Activated B cell treated with CpG ODN at 0.5 μM for 24 hours (primary cell): ENCODE measurements around the gene SIPA1L3. TPM values are rescaled to one million over a fixed set of nuclear protein-coding genes. Genes with fewer than 3 reads are reported as not detected.

Experiments used
- ATAC-seq: fragments of 200-7000 bp; cut with Tn5 transposase; one replicate; pipeline ENCODE4 v1.10.0; 2021; ENCODE audit warnings: low read depth, mild to moderate bottlenecking, moderate library complexity
- CTCF ChIA-PET: fragments of 350-600 bp; sonication (Branson Sonifier 250); formaldehyde crosslinking; loops from one replicate; lab custom pipeline; 2021; ENCODE audit warnings: antibody characterized with exemption; lab: Charles Lee
- POLR2A ChIA-PET: fragments of 350-600 bp; sonication (Branson Sonifier 250); formaldehyde crosslinking; loops from one replicate; lab custom pipeline; 2021; ENCODE audit warnings: antibody characterized with exemption; lab: Charles Lee
- DNase-seq: peaks from one replicate; pipeline ENCODE4 v3.0.0; 2022
- H3K27ac Mint-ChIP-seq: one replicate; pipeline ENCODE4 v1.8.0; 2020; ENCODE audit warnings: mixed read lengths
- H3K27me3 Mint-ChIP-seq: one replicate; pipeline ENCODE4 v1.8.0; 2021; ENCODE audit warnings: mixed read lengths
- H3K36me3 Mint-ChIP-seq: one replicate; pipeline ENCODE4 v1.8.0; 2021; ENCODE audit warnings: low read depth, mixed read lengths
- H3K4me1 Mint-ChIP-seq: one replicate; pipeline ENCODE4 v1.8.0; 2021; ENCODE audit warnings: mixed read lengths
- H3K4me3 Mint-ChIP-seq: one replicate; pipeline ENCODE4 v1.8.0; 2020; ENCODE audit warnings: mild to moderate bottlenecking, mixed read lengths
- H3K9me3 Mint-ChIP-seq: one replicate; pipeline ENCODE4 v1.8.0; 2020; ENCODE audit warnings: mixed read lengths
- CTCF ChIP-seq: fragments of 200-600 bp; IDR thresholded peaks from one replicate; pipeline ENCODE4 v1.8.0; 2022; ENCODE audit warnings: antibody characterized with exemption, mild to moderate bottlenecking
- intact Hi-C: fragments of 100-400 bp; cut with micrococcal nuclease; formaldehyde crosslinking; loops from one replicate; pipeline ENCODE4 v1.15.1; 2024
- total RNA-seq: library from RNA; stranded (reverse); gene quantifications from 2 replicates; pipeline ENCODE4 v1.2.3, GENCODE V29; 2022

SIPA1L3 gene
- total RNA-seq, 1 donor from 2014 or later = 145 TPM

- intact Hi-C loops = no loop called here
- Mint-ChIP-seq H3K27me3 (no peaks in the 10 kb centered on the region), H3K4me3 (no peak overlapping the region), H3K27ac (no peak overlapping the region), H3K4me1 (no peaks in the 10 kb centered on the region), H3K9me3 (no peaks in the 10 kb centered on the region), H3K36me3 (peaks cover 84% of the 10 kb centered on the region)
- no peak for ATAC-seq
- no peak for TF ChIP-seq CTCF
- no peak for DNase-seq
- ChIA-PET CTCF (no interaction called here), POLR2A (no interaction called here)
Observed at GRCh38 chr19:38202504-38202903, 295.5 kb downstream of the SIPA1L3 start.

- Mint-ChIP-seq H3K27ac (no peak overlapping the region), H3K4me1 (no peaks in the 10 kb centered on the region), H3K27me3 (peaks cover under 1% of the 10 kb centered on the region), H3K36me3 (peaks cover 81% of the 10 kb centered on the region), H3K9me3 (no peaks in the 10 kb centered on the region), H3K4me3 (no peak overlapping the region)
- CTCF ChIA-PET = no interaction called here
- DNase-seq (no peak), ATAC-seq (no peak)
- POLR2A ChIA-PET = no interaction called here
- TF ChIP-seq CTCF = no peak
- intact Hi-C loops = no loop called here
Observed at GRCh38 chr19:38203197-38203596, 296.2 kb downstream of the SIPA1L3 start.

- H3K4me3 Mint-ChIP-seq = no peak overlapping the region
- intact Hi-C loops = no loop called here
- DNase-seq = no peak
- TF ChIP-seq CTCF = no peak
- H3K4me1 Mint-ChIP-seq = no peaks in the 10 kb centered on the region
- ChIA-PET CTCF (no interaction called here), POLR2A (no interaction called here)
- no peaks in the 10 kb centered on the region for H3K9me3 Mint-ChIP-seq
- ATAC-seq = no peak
- H3K27ac Mint-ChIP-seq = no peak overlapping the region
- peaks cover 80% of the 10 kb centered on the region for H3K36me3 Mint-ChIP-seq
- peaks cover 4% of the 10 kb centered on the region for H3K27me3 Mint-ChIP-seq
Observed at GRCh38 chr19:38204096-38204495, 297.1 kb downstream of the SIPA1L3 start.

- Mint-ChIP-seq H3K27me3 (peaks cover 9% of the 10 kb centered on the region), H3K4me3 (no peak overlapping the region), H3K4me1 (peaks cover 6% of the 10 kb centered on the region), H3K27ac (no peak overlapping the region), H3K9me3 (no peaks in the 10 kb centered on the region), H3K36me3 (peaks cover 79% of the 10 kb centered on the region)
- no peak for TF ChIP-seq CTCF
- POLR2A ChIA-PET = interaction anchor here (0.6 kb wide), 1 partner anchor 12 kb away, joined by 3 read pairs; no protein-coding TSS in a partner anchor
- CTCF ChIA-PET = no interaction called here
- DNase-seq (no peak), ATAC-seq (no peak)
- intact Hi-C loops = no loop called here
Observed at GRCh38 chr19:38204728-38205127, 297.7 kb downstream of the SIPA1L3 start.

GRCh38 chr19:38206006-38206745 is 299.2 kb downstream of the SIPA1L3 start:
- CTCF ChIA-PET = no interaction called here
- Mint-ChIP-seq H3K27ac (no peak overlapping the region), H3K27me3 (peaks cover 21% of the 10 kb centered on the region), H3K9me3 (no peaks in the 10 kb centered on the region), H3K36me3 (peaks cover 68% of the 10 kb centered on the region), H3K4me3 (no peak overlapping the region), H3K4me1 (peaks cover 18% of the 10 kb centered on the region)
- intact Hi-C loops = no loop called here
- ATAC-seq (no peak), DNase-seq (no peak)
- TF ChIP-seq CTCF = no peak
- POLR2A ChIA-PET = no interaction called here
